Testis (tissue), 3 donors: Measurements from ENCODE around the gene ALX1. TPM values are rescaled to one million over a fixed set of nuclear protein-coding genes. Genes with fewer than 3 reads are reported as not detected.
"Not testable (repeated sequence)": the region's sequence is repeated elsewhere in the genome, so short reads cannot be mapped to it uniquely, and the experiment has no call there.

Source experiments
- DNase-seq: peaks from one replicate; pipeline ENCODE4 v3.0.0-alpha.2; 2019
- H3K27ac ChIP-seq, 2 donors: fragments of 200-600 bp; sonication (generic); one replicate each; pipeline ENCODE4 v1.5.1; 2019
- H3K27me3 ChIP-seq: fragments of 200-600 bp; sonication (generic); one replicate; pipeline ENCODE4 v1.5.1; 2019
- H3K36me3 ChIP-seq: fragments of 200-600 bp; sonication (generic); one replicate; pipeline ENCODE4 v1.5.1; 2017; ENCODE audit warnings: low read depth; ENCODE audit errors: missing control alignments
- H3K4me1 ChIP-seq: fragments of 200-600 bp; sonication (generic); one replicate; pipeline ENCODE4 v1.5.1; 2019
- H3K4me3 ChIP-seq, 2 donors: fragments of 200-600 bp; sonication (generic); one replicate each; pipeline ENCODE4 v1.5.1; 2017 to 2019
- H3K9me3 ChIP-seq: fragments of 200-600 bp; sonication (generic); one replicate; pipeline ENCODE4 v1.5.1; 2017
- POLR2A ChIP-seq: fragments of 450-650 bp; IDR thresholded peaks from one replicate; pipeline ENCODE4 v1.6.1; 2017; ENCODE audit warnings: antibody characterized with exemption, mild to moderate bottlenecking, moderate library complexity
- WGBS, 2 donors: methylation state at CpG; one replicate each; pipeline ENCODE4 v1.1.5; 2018; 5-methylcytosine and 5-hydroxymethylcytosine counted together
- intact Hi-C: fragments of 100-400 bp; cut with DNase I; formaldehyde crosslinking; loops from one replicate; pipeline ENCODE4 v1.15.1; 2023; ENCODE audit warnings: low total_unique reads
- polyA plus RNA-seq: library from polyadenylated mRNA; stranded (reverse); fragments of 350-450 nt; fragmentation: Illumina TruSeq; extraction: RNeasy Lipid Tissue Mini Kit (QIAGEN cat#74804); gene quantifications from one replicate; pipeline ENCODE4 v1.2.3, GENCODE V29; 2014; ENCODE audit warnings: low read depth, low replicate concordance; ENCODE audit not compliant: insufficient read depth
- total RNA-seq, 2 donors: library from RNA; depleted of rRNA; stranded (reverse); fragments of >200 nt; gene quantifications; one replicate each; pipeline ENCODE4 v1.2.3, GENCODE V29; 2016
- TF ChIP-seq, protein P1 (sequence below), 3 experiments: fragments of 450-650 bp in 2 of 3; fragments of 200-600 bp in 1 of 3; sonication (generic) in 1 of 3; IDR thresholded peaks; one replicate each; pipeline ENCODE4 v1.5.1; 2016 to 2019; ENCODE audit warnings: antibody characterized with exemption in 3 of 3, mild to moderate bottlenecking in 2 of 3, moderate library complexity in 1 of 3

ALX1 gene
- total and polyA plus RNA-seq, 3 donors from 2014 or later, result 0.25 to 0.80 TPM; not detected in 1

DNA sequence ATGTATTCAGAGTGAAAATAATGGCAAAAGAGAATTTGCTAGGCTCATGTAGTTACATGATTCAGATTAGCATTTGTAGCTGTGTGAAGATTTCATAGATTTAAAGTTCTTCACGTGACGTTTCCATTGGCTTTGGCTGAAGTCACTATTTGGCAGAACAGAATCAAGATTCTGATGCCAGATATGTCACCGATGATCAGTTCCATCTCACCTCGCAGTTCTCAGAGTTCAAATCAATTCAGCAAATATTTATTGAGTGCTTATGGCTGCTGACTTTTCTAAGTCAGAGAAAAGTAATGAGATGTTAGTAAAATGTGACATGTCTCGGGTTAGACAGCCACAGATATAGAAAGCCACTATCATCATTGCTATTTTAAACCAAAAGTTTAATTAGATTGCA, 28.4 kb downstream of the ALX1 start:
- intact Hi-C loops, result no loop called here
- TF ChIP-seq POLR2A, result no peak
- TF ChIP-seq, protein P1, sequence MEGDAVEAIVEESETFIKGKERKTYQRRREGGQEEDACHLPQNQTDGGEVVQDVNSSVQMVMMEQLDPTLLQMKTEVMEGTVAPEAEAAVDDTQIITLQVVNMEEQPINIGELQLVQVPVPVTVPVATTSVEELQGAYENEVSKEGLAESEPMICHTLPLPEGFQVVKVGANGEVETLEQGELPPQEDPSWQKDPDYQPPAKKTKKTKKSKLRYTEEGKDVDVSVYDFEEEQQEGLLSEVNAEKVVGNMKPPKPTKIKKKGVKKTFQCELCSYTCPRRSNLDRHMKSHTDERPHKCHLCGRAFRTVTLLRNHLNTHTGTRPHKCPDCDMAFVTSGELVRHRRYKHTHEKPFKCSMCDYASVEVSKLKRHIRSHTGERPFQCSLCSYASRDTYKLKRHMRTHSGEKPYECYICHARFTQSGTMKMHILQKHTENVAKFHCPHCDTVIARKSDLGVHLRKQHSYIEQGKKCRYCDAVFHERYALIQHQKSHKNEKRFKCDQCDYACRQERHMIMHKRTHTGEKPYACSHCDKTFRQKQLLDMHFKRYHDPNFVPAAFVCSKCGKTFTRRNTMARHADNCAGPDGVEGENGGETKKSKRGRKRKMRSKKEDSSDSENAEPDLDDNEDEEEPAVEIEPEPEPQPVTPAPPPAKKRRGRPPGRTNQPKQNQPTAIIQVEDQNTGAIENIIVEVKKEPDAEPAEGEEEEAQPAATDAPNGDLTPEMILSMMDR (IDR thresholded peaks at IDR 0.05), result no peak
- no peaks in the 10 kb centered on the region for H3K36me3 ChIP-seq
- H3K4me3 ChIP-seq, result no peak overlapping the region
- 64 to 71% methylated on average over 5 of the region's 5 CpGs for WGBS, 2 donors
- no peaks in the 10 kb centered on the region for H3K9me3 ChIP-seq
- H3K4me1 ChIP-seq, result no peaks in the 10 kb centered on the region
- no peaks in the 10 kb centered on the region for H3K27me3 ChIP-seq
- no peak overlapping the region for H3K27ac ChIP-seq
- DNase-seq, result no peak

DNA sequence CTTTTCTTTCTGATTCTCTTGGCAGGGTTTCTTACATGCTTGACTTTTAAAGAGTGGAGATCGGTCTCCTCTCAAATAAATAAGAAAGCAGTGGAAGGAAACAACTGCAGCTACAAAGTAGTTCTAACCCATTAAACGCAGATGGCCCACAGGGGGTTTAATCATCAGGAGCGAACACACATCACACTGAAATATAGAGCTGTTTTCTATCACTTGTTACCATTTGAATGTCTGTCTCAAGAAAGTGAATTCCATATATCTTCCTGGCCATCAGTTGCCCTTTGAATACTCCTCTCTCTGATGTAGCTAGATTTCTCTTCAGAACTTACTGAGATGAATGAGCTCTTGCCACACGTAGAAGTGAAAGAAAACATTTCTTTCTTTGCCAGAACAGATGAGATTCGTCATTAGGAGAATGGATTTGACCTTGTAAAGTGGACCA, 29.1 kb downstream of the ALX1 start:
- no peak for DNase-seq

DNA sequence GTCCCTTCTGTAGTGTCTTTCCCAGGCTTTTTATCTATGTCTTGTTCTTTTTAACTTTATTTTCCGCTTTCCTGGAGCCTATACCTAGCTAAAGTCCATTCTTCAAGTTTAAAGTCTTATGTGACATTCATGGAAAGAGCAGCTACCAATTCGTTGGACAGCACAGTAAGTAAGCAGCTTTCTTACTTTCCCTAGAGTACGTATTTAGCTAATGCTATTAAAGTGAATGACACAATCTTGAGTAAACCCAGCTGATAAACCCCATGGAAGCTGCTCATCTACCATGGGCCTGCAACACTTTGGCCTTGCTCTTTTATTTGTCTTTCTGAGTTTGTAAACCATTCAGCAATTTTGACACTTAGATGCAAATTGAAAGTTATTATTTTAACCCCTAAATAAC, 30.0 kb downstream of the ALX1 start:
- no peaks in the 10 kb centered on the region for H3K36me3 ChIP-seq
- no peak for TF ChIP-seq POLR2A
- TF ChIP-seq, protein P1 (IDR thresholded peaks at IDR 0.05), result no peak
- DNase-seq, result no peak
- H3K4me3 ChIP-seq, result no peak overlapping the region
- H3K9me3 ChIP-seq, result no peaks in the 10 kb centered on the region
- H3K4me1 ChIP-seq, result no peaks in the 10 kb centered on the region
- H3K27me3 ChIP-seq, result no peaks in the 10 kb centered on the region
- H3K27ac ChIP-seq, result no peak overlapping the region
- 62 to 67% methylated on average over 3 of the region's 3 CpGs for WGBS, 2 donors
- intact Hi-C loops, result no loop called here

More for the DNA sequence above, 29.1 kb downstream of the ALX1 start:
- Histone ChIP-seq H3K27ac (no peak overlapping the region), H3K27me3 (no peaks in the 10 kb centered on the region), H3K4me1 (no peaks in the 10 kb centered on the region), H3K36me3 (no peaks in the 10 kb centered on the region), H3K4me3 (no peak overlapping the region), H3K9me3 (no peaks in the 10 kb centered on the region)
- WGBS, 2 donors, result 43 to 47% methylated on average over 5 of the region's 5 CpGs
- intact Hi-C loops, result no loop called here
- TF ChIP-seq, protein P1 (IDR thresholded peaks at IDR 0.05), result no peak
- no peak for TF ChIP-seq POLR2A

DNA sequence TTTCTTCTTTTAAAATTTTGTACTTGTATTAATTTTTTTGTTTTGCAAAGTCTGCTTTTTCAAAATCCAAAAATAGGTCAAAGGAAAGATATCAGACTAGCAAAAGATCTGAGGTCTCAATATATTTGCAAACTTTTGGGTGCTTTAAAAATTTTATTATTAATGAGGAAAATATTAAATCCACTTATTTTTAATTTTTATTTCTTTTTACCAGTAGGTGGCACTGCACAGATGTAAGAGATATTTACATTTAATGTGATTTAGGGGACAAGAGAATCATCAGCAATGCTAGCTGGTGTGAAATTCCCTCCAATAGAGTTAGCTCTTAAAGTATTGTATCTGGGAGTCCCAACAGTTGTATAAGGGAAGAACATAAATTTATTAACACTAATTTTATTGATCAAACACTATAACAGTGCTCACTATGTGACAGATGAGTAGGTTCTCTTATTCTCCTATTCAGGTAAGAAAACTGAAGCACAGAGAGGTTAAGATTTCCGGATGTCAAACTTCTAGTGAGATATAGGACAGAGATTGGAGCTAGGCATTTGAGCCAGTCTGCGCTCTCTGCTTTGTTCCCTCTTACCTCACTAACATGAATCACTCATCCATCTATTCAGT, 30.5 kb downstream of the ALX1 start:
- H3K36me3 ChIP-seq, result no peaks in the 10 kb centered on the region
- no peak overlapping the region for H3K4me3 ChIP-seq
- H3K27ac ChIP-seq, result no peak overlapping the region
- H3K27me3 ChIP-seq, result no peaks in the 10 kb centered on the region
- H3K9me3 ChIP-seq, result no peaks in the 10 kb centered on the region
- TF ChIP-seq, protein P1 (IDR thresholded peaks at IDR 0.05), result peak in 1 of 3 experiments; percentile 46
- no peak for TF ChIP-seq POLR2A
- 88 to 90% methylated on average over 2 of the region's 2 CpGs for WGBS, 2 donors
- intact Hi-C loops, result no loop called here
- H3K4me1 ChIP-seq, result no peaks in the 10 kb centered on the region
- DNase-seq, result no peak

DNA sequence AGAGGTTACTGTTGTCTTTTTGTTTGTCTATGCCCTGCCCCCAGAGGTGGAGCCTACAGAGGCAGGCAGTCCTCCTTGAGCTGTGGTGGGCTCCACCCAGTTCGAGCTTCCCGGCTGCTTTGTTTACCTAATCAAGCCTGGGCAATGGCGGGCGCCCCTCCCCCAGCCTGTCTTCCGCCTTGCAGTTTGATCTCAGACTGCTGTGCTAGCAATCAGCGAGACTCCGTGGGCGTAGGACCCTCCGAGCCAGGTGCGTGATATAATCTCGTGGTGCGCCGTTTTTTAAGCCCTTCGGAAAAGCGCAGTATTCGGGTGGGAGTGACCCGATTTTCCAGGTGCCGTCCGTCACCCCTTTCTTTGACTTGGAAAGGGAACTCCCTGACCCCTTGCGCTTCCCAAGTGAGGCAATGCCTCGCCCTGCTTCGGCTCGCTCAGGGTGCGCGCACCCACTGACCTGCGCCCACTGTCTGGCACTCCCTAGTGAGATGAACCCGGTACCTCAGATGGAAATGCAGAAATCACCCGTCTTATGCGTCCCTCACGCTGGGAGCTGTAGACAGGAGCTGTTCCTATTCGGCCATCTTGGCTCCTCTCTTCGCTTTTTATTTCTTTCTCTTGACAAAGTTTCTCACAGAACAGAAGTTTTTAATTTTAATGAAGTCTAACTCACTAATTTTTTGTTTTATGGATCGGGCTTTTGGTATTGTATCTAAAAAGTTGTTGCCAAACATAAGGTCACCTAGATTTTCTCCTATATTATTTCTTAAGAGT, 38.0 kb downstream of the ALX1 start:
- intact Hi-C loops, H3K27me3 ChIP-seq, H3K9me3 ChIP-seq, H3K27ac ChIP-seq, DNase-seq, H3K4me3 ChIP-seq, H3K4me1 ChIP-seq, H3K36me3 ChIP-seq: not testable (repeated sequence)
- 78 to 88% methylated on average over 33 of the region's 33 CpGs for WGBS, 2 donors
